WTC11 (cell line): Measurements from ENCODE around the gene KIT.

Experiments used
- ATF1 ChIP-seq: sonication (generic); formaldehyde crosslinking; IDR thresholded peaks from 2 replicates; pipeline ENCODE4 v1.8.1; 2023; ENCODE audit warnings: mild to moderate bottlenecking, moderate library complexity, missing genetic modification reagents
- CREB1 ChIP-seq: sonication (generic); formaldehyde crosslinking; IDR thresholded peaks from 2 replicates; pipeline ENCODE4 v1.8.0; 2023; ENCODE audit warnings: mild to moderate bottlenecking, missing genetic modification reagents
- GABPB1 ChIP-seq: sonication (generic); formaldehyde crosslinking; IDR thresholded peaks from 2 replicates; pipeline ENCODE4 v1.8.1; 2023; ENCODE audit warnings: mild to moderate bottlenecking, missing genetic modification reagents
- NFE2L1 ChIP-seq: sonication (generic); formaldehyde crosslinking; IDR thresholded peaks from 2 replicates; pipeline ENCODE4 v1.8.1; 2023; ENCODE audit warnings: missing genetic modification reagents
- NR2C2 ChIP-seq: sonication (generic); formaldehyde crosslinking; IDR thresholded peaks from 2 replicates; pipeline ENCODE4 v1.8.0; 2022; ENCODE audit warnings: mild to moderate bottlenecking, missing genetic modification reagents
- NR3C1 ChIP-seq: sonication (generic); formaldehyde crosslinking; conservative IDR thresholded peaks from 2 replicates; pipeline ENCODE4 v1.8.1; 2023; ENCODE audit warnings: low read depth, mild to moderate bottlenecking, missing genetic modification reagents
- SP1 ChIP-seq: sonication (generic); formaldehyde crosslinking; conservative IDR thresholded peaks from 2 replicates; pipeline ENCODE4 v1.8.1; 2022; ENCODE audit warnings: missing genetic modification reagents
- ZNF232 ChIP-seq: sonication (generic); formaldehyde crosslinking; IDR thresholded peaks from 2 replicates; pipeline ENCODE4 v1.8.0; 2022; ENCODE audit warnings: mild to moderate bottlenecking, missing genetic modification reagents
- TF ChIP-seq, protein P1 (sequence below): fragments of 200-600 bp; IDR thresholded peaks from 2 replicates; pipeline ENCODE4 v1.8.0; 2022; ENCODE audit warnings: antibody characterized with exemption
- TF ChIP-seq, protein P2 (sequence below): sonication (generic); formaldehyde crosslinking; conservative IDR thresholded peaks from 2 replicates; pipeline ENCODE4 v1.8.1; 2022; ENCODE audit warnings: mild to moderate bottlenecking, missing genetic modification reagents
- TF ChIP-seq, protein P3 (sequence below): sonication (generic); formaldehyde crosslinking; IDR thresholded peaks from 2 replicates; pipeline ENCODE4 v1.8.0; 2022; ENCODE audit warnings: mild to moderate bottlenecking, missing genetic modification reagents
- TF ChIP-seq, protein P4 (sequence below): sonication (generic); formaldehyde crosslinking; IDR thresholded peaks from 2 replicates; pipeline ENCODE4 v1.8.0; 2022; ENCODE audit warnings: mild to moderate bottlenecking, missing genetic modification reagents

DNA sequence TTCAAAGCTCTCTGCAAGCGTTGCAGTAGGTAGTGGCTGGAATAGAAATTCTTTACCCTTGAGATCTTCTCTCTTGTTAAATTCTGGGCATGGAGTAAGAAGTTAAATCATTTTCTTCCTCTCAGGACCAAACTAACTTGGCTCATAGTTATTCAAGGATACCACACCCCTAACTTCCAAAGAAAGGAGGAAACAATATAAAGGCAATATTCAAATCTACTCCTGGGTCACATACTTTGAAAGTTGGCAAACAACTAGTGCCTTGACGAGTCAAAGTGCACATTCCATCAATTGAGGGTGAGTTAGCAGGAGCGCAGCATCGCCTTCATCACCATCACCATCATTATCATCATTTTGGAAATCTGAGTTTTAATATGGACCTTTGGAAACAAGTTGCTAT is 20.4 kb upstream of the KIT start:
- no peak for TF ChIP-seq CREB1 (CRISPR knock-in tag)
- no peak for TF ChIP-seq ATF1 (CRISPR knock-in tag)
- no peak for TF ChIP-seq NFE2L1 (CRISPR knock-in tag)
- TF ChIP-seq NR2C2 (CRISPR knock-in tag), result no peak
- TF ChIP-seq GABPB1 (CRISPR knock-in tag), result no peak
- no peak for TF ChIP-seq SP1 (CRISPR knock-in tag)
- TF ChIP-seq, protein P1, sequence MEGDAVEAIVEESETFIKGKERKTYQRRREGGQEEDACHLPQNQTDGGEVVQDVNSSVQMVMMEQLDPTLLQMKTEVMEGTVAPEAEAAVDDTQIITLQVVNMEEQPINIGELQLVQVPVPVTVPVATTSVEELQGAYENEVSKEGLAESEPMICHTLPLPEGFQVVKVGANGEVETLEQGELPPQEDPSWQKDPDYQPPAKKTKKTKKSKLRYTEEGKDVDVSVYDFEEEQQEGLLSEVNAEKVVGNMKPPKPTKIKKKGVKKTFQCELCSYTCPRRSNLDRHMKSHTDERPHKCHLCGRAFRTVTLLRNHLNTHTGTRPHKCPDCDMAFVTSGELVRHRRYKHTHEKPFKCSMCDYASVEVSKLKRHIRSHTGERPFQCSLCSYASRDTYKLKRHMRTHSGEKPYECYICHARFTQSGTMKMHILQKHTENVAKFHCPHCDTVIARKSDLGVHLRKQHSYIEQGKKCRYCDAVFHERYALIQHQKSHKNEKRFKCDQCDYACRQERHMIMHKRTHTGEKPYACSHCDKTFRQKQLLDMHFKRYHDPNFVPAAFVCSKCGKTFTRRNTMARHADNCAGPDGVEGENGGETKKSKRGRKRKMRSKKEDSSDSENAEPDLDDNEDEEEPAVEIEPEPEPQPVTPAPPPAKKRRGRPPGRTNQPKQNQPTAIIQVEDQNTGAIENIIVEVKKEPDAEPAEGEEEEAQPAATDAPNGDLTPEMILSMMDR, result no peak
- TF ChIP-seq NR3C1 (CRISPR knock-in tag), result no peak
- TF ChIP-seq, protein P2, sequence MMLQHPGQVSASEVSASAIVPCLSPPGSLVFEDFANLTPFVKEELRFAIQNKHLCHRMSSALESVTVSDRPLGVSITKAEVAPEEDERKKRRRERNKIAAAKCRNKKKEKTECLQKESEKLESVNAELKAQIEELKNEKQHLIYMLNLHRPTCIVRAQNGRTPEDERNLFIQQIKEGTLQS, result no peak
- no peak for TF ChIP-seq ZNF232 (CRISPR knock-in tag)
- TF ChIP-seq, protein P3, sequence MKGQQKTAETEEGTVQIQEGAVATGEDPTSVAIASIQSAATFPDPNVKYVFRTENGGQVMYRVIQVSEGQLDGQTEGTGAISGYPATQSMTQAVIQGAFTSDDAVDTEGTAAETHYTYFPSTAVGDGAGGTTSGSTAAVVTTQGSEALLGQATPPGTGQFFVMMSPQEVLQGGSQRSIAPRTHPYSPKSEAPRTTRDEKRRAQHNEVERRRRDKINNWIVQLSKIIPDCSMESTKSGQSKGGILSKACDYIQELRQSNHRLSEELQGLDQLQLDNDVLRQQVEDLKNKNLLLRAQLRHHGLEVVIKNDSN (CRISPR knock-in tag), result no peak
- TF ChIP-seq, protein P4, sequence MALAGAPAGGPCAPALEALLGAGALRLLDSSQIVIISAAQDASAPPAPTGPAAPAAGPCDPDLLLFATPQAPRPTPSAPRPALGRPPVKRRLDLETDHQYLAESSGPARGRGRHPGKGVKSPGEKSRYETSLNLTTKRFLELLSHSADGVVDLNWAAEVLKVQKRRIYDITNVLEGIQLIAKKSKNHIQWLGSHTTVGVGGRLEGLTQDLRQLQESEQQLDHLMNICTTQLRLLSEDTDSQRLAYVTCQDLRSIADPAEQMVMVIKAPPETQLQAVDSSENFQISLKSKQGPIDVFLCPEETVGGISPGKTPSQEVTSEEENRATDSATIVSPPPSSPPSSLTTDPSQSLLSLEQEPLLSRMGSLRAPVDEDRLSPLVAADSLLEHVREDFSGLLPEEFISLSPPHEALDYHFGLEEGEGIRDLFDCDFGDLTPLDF, result no peak
